ENCODE measurements around the gene TMEM203.

Gene TMEM203

GRCh38 chr9:137189297-137190295, 15.9 kb downstream of the TMEM203 start:
- peak overlapping the region; percentile 96 for H3K4me3 ChIP-seq (ENCODE audit: low read length)
- TF ChIP-seq CTCF (conservative IDR thresholded peaks at IDR 0.05; ENCODE audit: low read length): no peak
- no peak for DNase-seq (ENCODE audit: low read depth)

- TF ChIP-seq CTCF (conservative IDR thresholded peaks at IDR 0.05; ENCODE audit: low read length): peak; percentile 42
- peak within 1 kb of the TSS; percentile 96 for H3K4me3 ChIP-seq (ENCODE audit: low read length)
- DNase-seq (ENCODE audit: low read depth): peak; percentile 91
Measured at GRCh38 chr9:137188490-137189296, 16.8 kb downstream of the TMEM203 start, which contains the start of the genes ANAPC2 and SSNA1. ANAPC2 (minus strand) TSS chr9:137188560; CDS start chr9:137188532, 28 bp downstream. SSNA1 (plus strand) TSS chr9:137188676; CDS start chr9:137188727, 51 bp downstream.

GRCh38 chr9:137188086-137188489, 17.4 kb downstream of the TMEM203 start:
- peak overlapping the region; percentile 96 for H3K4me3 ChIP-seq (ENCODE audit: low read length)
- DNase-seq (ENCODE audit: low read depth): no peak
- no peak for TF ChIP-seq CTCF (conservative IDR thresholded peaks at IDR 0.05; ENCODE audit: low read length)

GRCh38 chr9:137187386-137187785, 18.1 kb downstream of the TMEM203 start:
- DNase-seq (ENCODE audit: low read depth): no peak
- TF ChIP-seq CTCF (conservative IDR thresholded peaks at IDR 0.05; ENCODE audit: low read length): no peak
- H3K4me3 ChIP-seq (ENCODE audit: low read length): peak overlapping the region; percentile 96

GRCh38 chr9:137186385-137186784, 19.1 kb downstream of the TMEM203 start:
- no peak for DNase-seq (ENCODE audit: low read depth)
- no peak overlapping the region for H3K4me3 ChIP-seq (ENCODE audit: low read length)
- no peak for TF ChIP-seq CTCF (conservative IDR thresholded peaks at IDR 0.05; ENCODE audit: low read length)

GRCh38 chr9:137185921-137186320, 19.5 kb downstream of the TMEM203 start:
- no peak for TF ChIP-seq CTCF (conservative IDR thresholded peaks at IDR 0.05; ENCODE audit: low read length)
- DNase-seq (ENCODE audit: low read depth): no peak
- H3K4me3 ChIP-seq (ENCODE audit: low read length): no peak overlapping the region
